PFSK-1 (cell line): ENCODE results near the gene DIABLO.

ENCODE experiments used
- FOXP2 ChIP-seq: optimal IDR thresholded peaks from 2 replicates; pipeline ENCODE3; 2011; ENCODE audit warnings: borderline replicate concordance, control low read depth, inconsistent platforms; ENCODE audit not compliant: insufficient read depth; ENCODE audit errors: extremely low read length, extremely low read depth
- POLR2AphosphoS5 ChIP-seq: IDR thresholded peaks from 2 replicates; pipeline ENCODE4 v1.6.1; 2012; ENCODE audit warnings: low read depth, mild to moderate bottlenecking, control low read depth, low read length, moderate library complexity
- SIN3A ChIP-seq: IDR thresholded peaks from 2 replicates; pipeline ENCODE4 v1.6.1; 2012; ENCODE audit warnings: mild to moderate bottlenecking, low read length, moderate library complexity, borderline replicate concordance; ENCODE audit not compliant: insufficient read depth
- TAF1 ChIP-seq: IDR thresholded peaks from 2 replicates; pipeline ENCODE4 v1.6.1; 2012; ENCODE audit warnings: low read length, control low read depth, borderline replicate concordance; ENCODE audit not compliant: insufficient read depth
- TF ChIP-seq, protein P1 (sequence below), 2 experiments: IDR thresholded peaks; 2 replicates each; pipeline versions ENCODE4 v1.6.1 to v1.8.0; 2011 to 2012; ENCODE audit warnings: low read depth in 2 of 2, low read length in 2 of 2, control low read depth in 1 of 2, inconsistent platforms in 1 of 2, mild to moderate bottlenecking in 1 of 2, moderate library complexity in 1 of 2; ENCODE audit not compliant: insufficient read depth in 1 of 2

DIABLO gene

DNA sequence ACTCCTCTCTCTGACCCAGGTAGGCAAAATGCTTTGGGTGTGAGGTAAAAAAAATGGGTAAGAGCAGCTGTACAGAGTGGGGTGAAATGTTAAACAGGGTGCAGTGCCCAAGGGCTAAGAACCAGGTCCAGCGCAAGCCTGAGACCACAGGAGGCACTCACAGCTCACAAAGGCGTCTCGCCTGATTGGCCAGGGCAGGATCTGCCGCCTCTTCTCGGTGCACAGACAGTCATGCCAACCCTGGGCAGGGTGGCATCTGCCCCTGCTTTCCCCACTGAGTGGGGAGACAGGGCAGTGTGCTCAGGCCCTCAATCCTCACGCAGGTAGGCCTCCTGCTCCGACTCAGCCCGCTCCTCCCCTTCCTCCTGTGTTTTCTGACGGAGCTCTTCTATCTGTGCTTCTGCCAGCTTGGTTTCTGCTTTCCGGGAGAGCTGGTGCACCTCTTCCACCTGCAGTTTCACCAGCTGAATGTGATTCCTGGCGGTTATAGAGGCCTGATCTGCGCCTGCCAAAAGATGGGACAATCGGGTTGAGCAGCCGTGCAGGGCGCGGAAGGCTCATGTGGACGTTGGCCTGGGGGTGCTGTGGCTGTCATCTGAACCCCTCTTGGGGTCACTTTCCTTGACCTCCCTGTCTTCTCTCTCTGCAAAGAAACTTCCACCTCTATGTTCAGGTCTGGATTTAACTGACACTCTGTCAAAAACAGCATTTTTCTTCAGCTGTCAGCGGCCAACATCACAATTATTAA is 17.6 kb downstream of the DIABLO start:
- no peak for TF ChIP-seq SIN3A
- TF ChIP-seq FOXP2, result no peak
- TF ChIP-seq, protein P1, sequence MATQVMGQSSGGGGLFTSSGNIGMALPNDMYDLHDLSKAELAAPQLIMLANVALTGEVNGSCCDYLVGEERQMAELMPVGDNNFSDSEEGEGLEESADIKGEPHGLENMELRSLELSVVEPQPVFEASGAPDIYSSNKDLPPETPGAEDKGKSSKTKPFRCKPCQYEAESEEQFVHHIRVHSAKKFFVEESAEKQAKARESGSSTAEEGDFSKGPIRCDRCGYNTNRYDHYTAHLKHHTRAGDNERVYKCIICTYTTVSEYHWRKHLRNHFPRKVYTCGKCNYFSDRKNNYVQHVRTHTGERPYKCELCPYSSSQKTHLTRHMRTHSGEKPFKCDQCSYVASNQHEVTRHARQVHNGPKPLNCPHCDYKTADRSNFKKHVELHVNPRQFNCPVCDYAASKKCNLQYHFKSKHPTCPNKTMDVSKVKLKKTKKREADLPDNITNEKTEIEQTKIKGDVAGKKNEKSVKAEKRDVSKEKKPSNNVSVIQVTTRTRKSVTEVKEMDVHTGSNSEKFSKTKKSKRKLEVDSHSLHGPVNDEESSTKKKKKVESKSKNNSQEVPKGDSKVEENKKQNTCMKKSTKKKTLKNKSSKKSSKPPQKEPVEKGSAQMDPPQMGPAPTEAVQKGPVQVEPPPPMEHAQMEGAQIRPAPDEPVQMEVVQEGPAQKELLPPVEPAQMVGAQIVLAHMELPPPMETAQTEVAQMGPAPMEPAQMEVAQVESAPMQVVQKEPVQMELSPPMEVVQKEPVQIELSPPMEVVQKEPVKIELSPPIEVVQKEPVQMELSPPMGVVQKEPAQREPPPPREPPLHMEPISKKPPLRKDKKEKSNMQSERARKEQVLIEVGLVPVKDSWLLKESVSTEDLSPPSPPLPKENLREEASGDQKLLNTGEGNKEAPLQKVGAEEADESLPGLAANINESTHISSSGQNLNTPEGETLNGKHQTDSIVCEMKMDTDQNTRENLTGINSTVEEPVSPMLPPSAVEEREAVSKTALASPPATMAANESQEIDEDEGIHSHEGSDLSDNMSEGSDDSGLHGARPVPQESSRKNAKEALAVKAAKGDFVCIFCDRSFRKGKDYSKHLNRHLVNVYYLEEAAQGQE (IDR thresholded peaks at IDR 0.05; ENCODE audit: insufficient read depth in 1 of 2, low read depth in 2 of 2, low read length in 2 of 2), result no peak
- TF ChIP-seq TAF1, result no peak
- no peak for TF ChIP-seq POLR2AphosphoS5

DNA sequence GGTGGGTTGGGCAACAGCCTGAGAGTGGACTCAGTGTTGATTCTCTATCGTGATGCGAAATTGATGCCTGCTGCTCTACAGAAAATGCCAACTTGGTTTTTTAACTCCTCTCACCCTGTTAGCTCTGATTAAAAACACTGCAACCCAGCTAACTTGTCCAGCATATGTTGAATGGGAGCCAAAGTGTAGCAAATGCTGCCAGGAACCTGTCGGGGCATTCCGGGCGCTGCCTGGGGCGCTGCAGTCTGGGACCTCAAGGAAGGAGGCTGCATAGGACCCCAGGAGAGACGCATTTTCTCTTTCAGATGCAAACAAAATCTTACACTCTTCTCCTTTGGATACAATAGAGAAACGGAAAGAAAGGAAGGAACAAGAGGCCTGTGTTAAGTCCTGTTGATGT is 18.5 kb downstream of the DIABLO start:
- TF ChIP-seq TAF1 (no peak), POLR2AphosphoS5 (no peak), FOXP2 (no peak), SIN3A (no peak)
- TF ChIP-seq, protein P1 (IDR thresholded peaks at IDR 0.05; ENCODE audit: insufficient read depth in 1 of 2, low read depth in 2 of 2, low read length in 2 of 2), result no peak

DNA sequence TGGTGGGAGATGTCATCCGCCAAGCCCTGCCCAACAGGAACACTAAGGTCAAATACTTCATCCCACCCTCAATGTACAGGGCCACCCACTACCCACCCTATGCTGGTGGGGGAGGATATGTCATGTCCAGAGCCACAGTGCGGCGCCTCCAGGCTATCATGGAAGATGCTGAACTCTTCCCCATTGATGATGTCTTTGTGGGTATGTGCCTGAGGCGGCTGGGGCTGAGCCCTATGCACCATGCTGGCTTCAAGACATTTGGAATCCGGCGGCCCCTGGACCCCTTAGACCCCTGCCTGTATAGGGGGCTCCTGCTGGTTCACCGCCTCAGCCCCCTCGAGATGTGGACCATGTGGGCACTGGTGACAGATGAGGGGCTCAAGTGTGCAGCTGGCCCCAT is 18.9 kb downstream of the DIABLO start:
- TF ChIP-seq, protein P1 (IDR thresholded peaks at IDR 0.05; ENCODE audit: insufficient read depth in 1 of 2, low read depth in 2 of 2, low read length in 2 of 2), result no peak
- TF ChIP-seq TAF1 (no peak), FOXP2 (no peak), SIN3A (no peak), POLR2AphosphoS5 (no peak)

DNA sequence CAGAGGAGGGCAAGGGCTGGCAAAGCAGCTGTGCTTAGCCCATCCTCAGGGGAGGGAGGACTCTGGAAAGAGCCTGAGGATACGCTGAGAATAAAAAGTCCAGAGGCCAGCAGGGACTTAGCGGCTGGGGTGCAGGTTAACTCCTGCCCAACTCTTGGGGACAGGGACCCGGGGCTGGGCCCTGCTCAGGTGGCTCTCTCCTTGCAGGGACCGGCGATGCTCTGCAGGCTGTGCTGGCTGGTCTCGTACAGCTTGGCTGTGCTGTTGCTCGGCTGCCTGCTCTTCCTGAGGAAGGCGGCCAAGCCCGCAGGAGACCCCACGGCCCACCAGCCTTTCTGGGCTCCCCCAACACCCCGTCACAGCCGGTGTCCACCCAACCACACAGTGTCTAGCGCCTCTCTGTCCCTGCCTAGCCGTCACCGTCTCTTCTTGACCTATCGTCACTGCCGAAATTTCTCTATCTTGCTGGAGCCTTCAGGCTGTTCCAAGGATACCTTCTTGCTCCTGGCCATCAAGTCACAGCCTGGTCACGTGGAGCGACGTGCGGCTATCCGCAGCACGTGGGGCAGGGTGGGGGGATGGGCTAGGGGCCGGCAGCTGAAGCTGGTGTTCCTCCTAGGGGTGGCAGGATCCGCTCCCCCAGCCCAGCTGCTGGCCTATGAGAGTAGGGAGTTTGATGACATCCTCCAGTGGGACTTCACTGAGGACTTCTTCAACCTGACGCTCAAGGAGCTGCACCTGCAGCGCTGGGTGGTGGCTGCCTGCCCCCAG is 19.6 kb downstream of the DIABLO start:
- TF ChIP-seq, protein P1 (IDR thresholded peaks at IDR 0.05; ENCODE audit: insufficient read depth in 1 of 2, low read depth in 2 of 2, low read length in 2 of 2), result no peak
- no peak for TF ChIP-seq TAF1
- no peak for TF ChIP-seq SIN3A
- no peak for TF ChIP-seq FOXP2
- TF ChIP-seq POLR2AphosphoS5, result no peak; the same call in 1 of the 2 replicates
